Panc1 (cell line): ENCODE measurements around the gene KCNAB1.

Experiments
- CTCF ChIP-seq: fragments of 450-650 bp; IDR thresholded peaks from 2 replicates; pipeline ENCODE4 v1.5.1; 2017; ENCODE audit warnings: mild to moderate bottlenecking
- POLR2AphosphoS5 ChIP-seq: IDR thresholded peaks from 2 replicates; pipeline ENCODE4 v1.6.1; 2012; ENCODE audit warnings: mild to moderate bottlenecking, low read depth, low read length, moderate library complexity
- REST ChIP-seq, 2 experiments: IDR thresholded peaks; 2 replicates each; pipeline ENCODE4 v1.6.1; 2011 to 2012; ENCODE audit warnings: low read depth in 2 of 2, control low read depth in 1 of 2, low read length in 1 of 2, mild to moderate bottlenecking in 1 of 2, moderate library complexity in 1 of 2; ENCODE audit not compliant: insufficient read depth in 1 of 2
- SIN3A ChIP-seq: IDR thresholded peaks from 2 replicates; pipeline ENCODE4 v1.6.1; 2012; ENCODE audit warnings: low read depth, mild to moderate bottlenecking, low read length, moderate library complexity, borderline replicate concordance; ENCODE audit not compliant: insufficient read depth
- TCF7L2 ChIP-seq: IDR thresholded peaks from 2 replicates; pipeline ENCODE4 v1.6.1; 2011; ENCODE audit warnings: mild to moderate bottlenecking, low read depth, low read length, inconsistent platforms

GRCh38 chr3:156483002-156483401 is 362.6 kb downstream of the KCNAB1 start:
- no peak for TF ChIP-seq CTCF
- TF ChIP-seq REST (IDR thresholded peaks at IDR 0.05; ENCODE audit: insufficient read depth in 1 of 2, low read depth in 2 of 2, low read length in 1 of 2): no peak
- no peak for TF ChIP-seq POLR2AphosphoS5
- no peak for TF ChIP-seq TCF7L2
- TF ChIP-seq SIN3A: no peak
